Suppressor macrophage treated with lipopolysaccharide for 1 hour (primary cell): Measurements from ENCODE around the gene EXOC4.
"Not testable (repeated sequence)": the region's sequence is repeated elsewhere in the genome, so short reads cannot be mapped to it uniquely, and the experiment has no call there.

Experiments used
- DNase-seq, 3 donors: peaks; one replicate each; pipeline ENCODE4 v3.0.0-alpha.2; 2020 to 2022

The EXOC4 gene

GRCh38 chr7:134048166-134048565 lies 795.3 kb downstream of the EXOC4 start:
- DNase-seq = no peak

GRCh38 chr7:134051020-134051419 lies 798.1 kb downstream of the EXOC4 start:
- no peak for DNase-seq

GRCh38 chr7:134056816-134057215 lies 803.9 kb downstream of the EXOC4 start:
- no peak for DNase-seq

GRCh38 chr7:134058521-134058920 lies 805.6 kb downstream of the EXOC4 start:
- no peak for DNase-seq

GRCh38 chr7:134058980-134059379 lies 806.1 kb downstream of the EXOC4 start:
- DNase-seq = peak; percentile 21 to 33 (median 32)

GRCh38 chr7:134059921-134060320 lies 807.0 kb downstream of the EXOC4 start:
- no peak for DNase-seq

- DNase-seq = no peak
These were observed 808.0 kb downstream of the EXOC4 start for GRCh38 chr7:134060874-134061273.

GRCh38 chr7:134062460-134062859 lies 809.6 kb downstream of the EXOC4 start:
- no peak for DNase-seq

- no peak for DNase-seq
These were observed 812.5 kb downstream of the EXOC4 start for GRCh38 chr7:134065415-134065814.

GRCh38 chr7:134067164-134067563 lies 814.3 kb downstream of the EXOC4 start:
- no peak for DNase-seq

- no peak for DNase-seq
These were observed 815.8 kb downstream of the EXOC4 start for GRCh38 chr7:134068670-134069069.

- no peak for DNase-seq
These were observed 816.3 kb downstream of the EXOC4 start for GRCh38 chr7:134069187-134069586.

- no peak for DNase-seq
These were observed 817.8 kb downstream of the EXOC4 start for GRCh38 chr7:134070673-134071072.

GRCh38 chr7:134071355-134072331 lies 818.8 kb downstream of the EXOC4 start:
- DNase-seq = no peak

- DNase-seq = no peak
These were observed 820.4 kb downstream of the EXOC4 start for GRCh38 chr7:134073276-134073675.

- DNase-seq = no peak
These were observed 822.9 kb downstream of the EXOC4 start for GRCh38 chr7:134075799-134076198.

- DNase-seq = not testable (repeated sequence)
These were observed 824.7 kb downstream of the EXOC4 start for GRCh38 chr7:134077560-134077959.

GRCh38 chr7:134078991-134079390 lies 826.1 kb downstream of the EXOC4 start:
- DNase-seq = no peak

- no peak for DNase-seq
These were observed 828.8 kb downstream of the EXOC4 start for GRCh38 chr7:134081695-134082094.

- peak; percentile 28 to 56 (median 48) for DNase-seq
These were observed 831.0 kb downstream of the EXOC4 start for GRCh38 chr7:134083766-134084487.

GRCh38 chr7:134084488-134085144 lies 831.7 kb downstream of the EXOC4 start:
- peak; percentile 64 to 89 (median 87) for DNase-seq

GRCh38 chr7:134085311-134085710 lies 832.4 kb downstream of the EXOC4 start:
- DNase-seq = no peak

GRCh38 chr7:134086998-134087735 lies 834.3 kb downstream of the EXOC4 start:
- DNase-seq = no peak
